Activated CD4-positive, CD25-positive, alpha-beta regulatory T cell treated with anti-CD3 and anti-CD28 coated beads, Interleukin-2, amount 50 U/mL, for 24 hours (primary cell): ENCODE results near the gene DTX3L.

Source experiments
- ATAC-seq, 2 donors: fragments of 150-1000 bp; cut with Tn5 transposase; one replicate each; pipeline ENCODE4 v1.10.0; 2021; ENCODE audit warnings: mild to moderate bottlenecking in 1 of 2, moderate library complexity in 1 of 2

DTX3L gene

GRCh38 chr3:122608916-122609315 is 44.8 kb downstream of the DTX3L start:
- no peak for ATAC-seq

DNA sequence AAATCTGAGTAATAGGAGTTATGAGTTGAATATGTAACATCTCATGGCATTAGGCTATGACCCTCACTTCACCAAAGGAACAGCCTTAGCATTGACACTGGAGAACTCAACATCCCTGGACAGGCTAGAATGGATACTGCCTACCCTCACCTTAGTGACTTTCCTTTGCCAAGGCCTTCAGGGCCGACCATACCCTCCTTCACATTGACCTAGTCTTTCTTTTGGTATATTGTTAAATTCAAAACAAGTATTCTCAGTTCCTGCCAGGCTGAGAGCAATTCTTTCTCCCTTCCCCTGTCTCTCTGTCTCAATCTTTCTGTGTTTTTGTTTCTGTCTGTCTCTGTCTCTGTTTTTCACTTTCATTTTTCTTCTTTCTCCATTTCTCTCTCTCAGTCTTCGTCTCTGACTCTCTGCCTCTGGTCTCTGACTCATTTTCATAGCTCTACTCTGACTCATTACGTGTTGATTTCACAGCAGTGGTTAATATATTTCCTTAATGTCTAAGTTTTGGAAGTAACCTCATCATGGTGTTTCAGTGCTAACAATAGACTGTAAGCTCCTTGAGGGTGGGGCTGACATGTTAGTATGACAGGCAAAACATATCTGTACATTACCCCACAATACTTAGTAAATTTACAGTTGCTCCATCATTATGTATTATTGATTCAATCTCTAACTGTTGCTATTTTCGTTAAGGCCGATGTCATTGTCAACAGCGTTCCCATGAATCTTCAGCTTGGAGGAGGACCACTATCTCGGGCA is 45.8 kb downstream of the DTX3L start:
- peak; percentile 94 to 96 for ATAC-seq

GRCh38 chr3:122612696-122613095 is 48.6 kb downstream of the DTX3L start:
- ATAC-seq = no peak

- ATAC-seq = no peak
These were observed 51.2 kb downstream of the DTX3L start for GRCh38 chr3:122615303-122615702.

DNA sequence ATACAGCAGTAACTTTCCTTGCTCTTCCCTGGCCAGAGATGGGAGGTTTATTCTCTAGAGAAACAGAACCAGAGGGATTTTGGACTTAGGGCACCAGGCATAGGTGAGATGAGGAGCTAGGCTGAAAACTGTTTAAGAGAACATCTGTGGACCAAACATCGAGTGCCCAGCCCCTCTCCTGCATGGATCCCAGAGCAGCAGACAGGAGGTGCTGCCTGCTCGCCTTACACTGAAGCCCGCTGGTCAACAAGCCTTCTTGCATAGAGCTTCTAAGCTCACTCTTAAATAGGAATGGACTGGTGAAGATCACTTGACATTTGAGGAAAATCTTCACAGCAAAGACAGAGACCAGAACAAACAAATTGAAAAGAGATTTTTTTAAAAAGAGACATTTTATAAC is 54.5 kb downstream of the DTX3L start:
- ATAC-seq = no peak

DNA sequence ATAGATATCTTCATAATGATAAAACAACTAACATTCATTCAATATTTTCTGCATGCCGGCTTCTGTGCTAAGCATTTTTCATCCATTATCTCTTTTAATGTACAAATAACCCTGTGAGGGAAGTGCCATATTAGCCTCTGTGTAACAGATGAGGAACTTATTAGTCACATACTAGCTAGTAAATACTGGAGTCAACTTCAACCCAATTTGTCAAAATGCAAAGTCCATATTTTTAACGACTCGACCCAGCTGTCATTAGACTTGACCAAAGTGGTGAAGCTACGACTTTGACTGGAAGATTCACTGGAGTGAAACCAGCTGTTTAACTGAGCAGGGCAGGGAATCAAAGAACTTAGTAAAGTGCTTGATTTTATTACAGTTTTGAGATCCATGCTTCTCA is 54.9 kb downstream of the DTX3L start:
- ATAC-seq = no peak

GRCh38 chr3:122620399-122620798 is 56.3 kb downstream of the DTX3L start:
- ATAC-seq = no peak

GRCh38 chr3:122621112-122621511 is 57.0 kb downstream of the DTX3L start:
- no peak for ATAC-seq

DNA sequence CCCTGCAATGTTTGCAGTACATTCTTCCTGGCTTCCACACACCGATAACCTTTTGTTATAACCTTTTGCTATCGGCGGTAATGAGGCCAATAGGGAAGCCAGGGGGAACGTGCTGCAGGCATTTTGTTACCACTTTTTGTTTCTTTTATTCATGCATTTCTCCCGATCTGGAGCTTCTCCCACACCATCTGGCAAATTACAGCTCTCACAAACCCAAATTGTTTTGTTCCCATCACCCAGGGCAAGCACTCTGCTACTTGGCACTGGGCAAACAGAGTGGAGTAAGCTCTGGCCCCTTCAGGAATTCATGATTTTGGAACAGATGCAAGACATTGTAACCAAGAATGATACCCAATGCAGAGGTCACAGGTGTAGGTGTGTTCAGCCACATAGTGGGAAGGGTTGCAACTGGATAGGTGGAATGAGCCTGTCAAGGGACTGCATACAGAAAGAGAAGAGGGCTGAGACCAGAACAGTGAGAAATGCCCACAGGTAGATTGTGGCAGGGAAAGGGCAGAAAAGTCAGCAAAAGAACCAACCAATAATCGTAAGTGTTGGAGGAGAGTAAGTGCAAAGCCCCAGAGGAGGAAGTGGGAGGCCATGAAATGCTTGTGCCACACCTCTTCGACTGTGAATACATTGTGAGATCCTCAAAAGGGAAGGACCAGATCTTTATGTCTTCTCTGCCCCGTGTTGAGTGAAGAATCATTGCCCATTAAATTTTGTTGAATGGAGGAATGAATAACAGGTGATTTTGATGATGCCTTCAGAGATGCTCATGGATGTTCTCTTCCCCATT is 59.1 kb downstream of the DTX3L start:
- no peak for ATAC-seq
